Activated CD8-positive, alpha-beta T cell treated with anti-CD3 and anti-CD28 coated beads for 36 hours (primary cell): ENCODE data around the gene APOE. TPM values are rescaled to one million over a fixed set of nuclear protein-coding genes. Genes with fewer than 3 reads are reported as not detected.

ENCODE experiments used
- ATAC-seq: fragments of 200-7000 bp; cut with Tn5 transposase; one replicate; pipeline ENCODE4 v1.10.0; 2021; ENCODE audit warnings: mild to moderate bottlenecking, moderate library complexity
- CTCF ChIA-PET: fragments of 350-600 bp; sonication (Branson Sonifier 250); formaldehyde crosslinking; loops from one replicate; lab custom pipeline; 2021; ENCODE audit warnings: antibody characterized with exemption; lab: Charles Lee
- POLR2A ChIA-PET: fragments of 350-600 bp; sonication (Branson Sonifier 250); formaldehyde crosslinking; loops from one replicate; lab custom pipeline; 2021; ENCODE audit warnings: antibody characterized with exemption; lab: Charles Lee
- DNase-seq: peaks from one replicate; pipeline ENCODE4 v3.0.0-alpha.2; 2020
- H3K27ac Mint-ChIP-seq: one replicate; pipeline ENCODE4 v1.8.0; 2021; ENCODE audit warnings: mild to moderate bottlenecking, mixed read lengths
- H3K27me3 Mint-ChIP-seq: one replicate; pipeline ENCODE4 v1.8.0; 2021; ENCODE audit warnings: mixed read lengths
- H3K36me3 Mint-ChIP-seq: one replicate; pipeline ENCODE4 v1.8.0; 2021; ENCODE audit warnings: low read depth, mixed read lengths
- H3K4me1 Mint-ChIP-seq: one replicate; pipeline ENCODE4 v1.8.0; 2021; ENCODE audit warnings: low read depth, mixed read lengths
- H3K4me3 Mint-ChIP-seq: one replicate; pipeline ENCODE4 v1.8.0; 2021; ENCODE audit warnings: mild to moderate bottlenecking, moderate library complexity, mixed read lengths
- H3K9me3 Mint-ChIP-seq: one replicate; pipeline ENCODE4 v1.8.0; 2021; ENCODE audit warnings: mixed read lengths
- intact Hi-C: fragments of 100-400 bp; cut with micrococcal nuclease; formaldehyde crosslinking; loops from one replicate; pipeline ENCODE4 v1.10.0; 2022
- total RNA-seq, 2 experiments: library from RNA; stranded (reverse); gene quantifications; one replicate each; pipeline ENCODE4 v1.2.3, GENCODE V29; 2021
- TF ChIP-seq, protein P1 (sequence below): fragments of 200-600 bp; IDR thresholded peaks from one replicate; pipeline ENCODE4 v1.8.0; 2022; ENCODE audit warnings: antibody characterized with exemption, mild to moderate bottlenecking

Gene APOE
- total RNA-seq, 2 experiments from 2014 or later = 0.87 to 1.2 TPM

DNA sequence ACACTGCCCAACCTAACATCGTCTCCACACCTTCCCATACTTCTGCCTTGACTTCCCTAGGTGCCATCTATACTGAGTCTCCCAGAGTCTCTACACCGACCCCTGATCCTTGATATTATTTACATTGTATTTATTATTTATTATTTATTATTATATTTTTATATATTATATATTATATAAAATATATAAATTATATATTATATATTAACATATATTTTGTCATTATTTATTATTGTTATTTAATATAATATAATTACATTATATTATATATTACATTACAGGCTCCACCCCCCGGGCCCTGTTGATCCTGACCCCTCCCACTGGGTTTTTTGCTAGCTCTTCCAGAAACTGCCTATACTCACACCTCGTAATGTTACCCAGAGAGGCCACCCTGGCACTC lies 32.9 kb upstream of the APOE start:
- no peaks in the 10 kb centered on the region for H3K9me3 Mint-ChIP-seq
- no peak overlapping the region for H3K27ac Mint-ChIP-seq
- intact Hi-C loops = no loop called here
- no peak overlapping the region for H3K4me3 Mint-ChIP-seq
- ChIA-PET POLR2A (no interaction called here), CTCF (no interaction called here)
- TF ChIP-seq, protein P1, sequence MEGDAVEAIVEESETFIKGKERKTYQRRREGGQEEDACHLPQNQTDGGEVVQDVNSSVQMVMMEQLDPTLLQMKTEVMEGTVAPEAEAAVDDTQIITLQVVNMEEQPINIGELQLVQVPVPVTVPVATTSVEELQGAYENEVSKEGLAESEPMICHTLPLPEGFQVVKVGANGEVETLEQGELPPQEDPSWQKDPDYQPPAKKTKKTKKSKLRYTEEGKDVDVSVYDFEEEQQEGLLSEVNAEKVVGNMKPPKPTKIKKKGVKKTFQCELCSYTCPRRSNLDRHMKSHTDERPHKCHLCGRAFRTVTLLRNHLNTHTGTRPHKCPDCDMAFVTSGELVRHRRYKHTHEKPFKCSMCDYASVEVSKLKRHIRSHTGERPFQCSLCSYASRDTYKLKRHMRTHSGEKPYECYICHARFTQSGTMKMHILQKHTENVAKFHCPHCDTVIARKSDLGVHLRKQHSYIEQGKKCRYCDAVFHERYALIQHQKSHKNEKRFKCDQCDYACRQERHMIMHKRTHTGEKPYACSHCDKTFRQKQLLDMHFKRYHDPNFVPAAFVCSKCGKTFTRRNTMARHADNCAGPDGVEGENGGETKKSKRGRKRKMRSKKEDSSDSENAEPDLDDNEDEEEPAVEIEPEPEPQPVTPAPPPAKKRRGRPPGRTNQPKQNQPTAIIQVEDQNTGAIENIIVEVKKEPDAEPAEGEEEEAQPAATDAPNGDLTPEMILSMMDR = no peak
- H3K36me3 Mint-ChIP-seq = no peaks in the 10 kb centered on the region
- ATAC-seq (no peak), DNase-seq (no peak)
- H3K27me3 Mint-ChIP-seq = no peaks in the 10 kb centered on the region
- H3K4me1 Mint-ChIP-seq = peaks cover 10% of the 10 kb centered on the region

DNA sequence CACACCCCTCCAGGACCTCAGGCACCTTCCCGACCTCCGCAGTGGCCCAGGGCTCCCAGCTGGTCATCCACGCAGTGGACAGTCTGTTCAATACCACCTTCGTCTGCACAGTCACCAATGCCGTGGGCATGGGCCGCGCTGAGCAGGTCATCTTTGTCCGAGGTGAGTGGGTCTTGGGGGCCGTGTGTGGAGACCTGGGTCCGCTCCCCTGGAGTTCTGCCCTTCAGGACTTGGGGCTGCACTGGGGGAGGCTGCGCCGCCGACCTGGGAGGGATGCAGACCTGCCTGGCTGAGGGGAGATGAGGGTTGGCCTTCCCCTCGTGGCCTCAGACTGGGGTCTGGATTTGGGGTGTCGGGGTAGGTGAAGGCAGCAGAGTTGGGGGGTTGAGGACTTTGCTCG lies 31.3 kb upstream of the APOE start:
- intact Hi-C loops = no loop called here
- ChIA-PET CTCF (no interaction called here), POLR2A (no interaction called here)
- Mint-ChIP-seq H3K36me3 (no peaks in the 10 kb centered on the region), H3K27me3 (no peaks in the 10 kb centered on the region), H3K9me3 (no peaks in the 10 kb centered on the region), H3K27ac (no peak overlapping the region), H3K4me1 (peaks cover 10% of the 10 kb centered on the region), H3K4me3 (no peak overlapping the region)
- ATAC-seq (no peak), DNase-seq (no peak)
- TF ChIP-seq, protein P1 = no peak

DNA sequence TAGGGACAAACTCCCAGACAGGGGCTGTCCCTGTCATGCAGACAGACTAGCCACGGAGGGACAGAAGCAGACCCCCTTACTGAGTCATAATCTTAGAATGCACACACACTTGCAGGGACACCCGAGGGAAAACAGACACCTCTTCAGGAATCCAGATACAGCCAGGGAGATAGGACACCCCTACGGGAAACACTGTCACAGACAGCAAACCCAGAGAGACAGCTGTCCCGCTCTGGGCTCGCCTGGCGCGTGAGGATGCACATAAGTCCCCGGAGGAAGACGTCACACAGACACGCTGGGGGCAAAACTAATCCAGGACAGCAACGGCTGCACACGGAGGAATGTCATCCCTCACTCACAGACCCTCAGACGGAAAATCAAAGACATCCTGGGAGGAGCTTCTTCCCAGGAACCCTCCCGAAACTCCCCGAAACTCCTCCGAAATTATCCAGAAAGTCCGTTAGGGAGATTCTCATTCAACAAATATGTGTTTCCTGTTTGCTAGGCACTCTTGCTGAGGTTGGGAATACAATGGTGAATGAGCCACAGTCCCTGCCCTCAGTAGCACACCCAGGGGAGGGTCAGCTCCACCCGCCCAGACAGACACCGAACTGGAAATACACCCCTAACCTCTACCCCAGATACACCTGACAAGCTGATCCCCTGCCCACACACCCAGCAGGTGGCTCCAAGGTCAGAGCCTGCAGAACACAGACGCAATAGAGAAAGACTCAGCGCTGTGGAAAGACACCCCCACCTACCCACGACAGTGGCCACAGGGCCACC lies 29.7 kb upstream of the APOE start:
- TF ChIP-seq, protein P1 = no peak
- Mint-ChIP-seq H3K4me1 (peaks cover 10% of the 10 kb centered on the region), H3K9me3 (no peaks in the 10 kb centered on the region), H3K4me3 (no peak overlapping the region), H3K36me3 (no peaks in the 10 kb centered on the region), H3K27me3 (no peaks in the 10 kb centered on the region), H3K27ac (no peak overlapping the region)
- ATAC-seq = no peak
- POLR2A ChIA-PET = no interaction called here
- no peak for DNase-seq
- CTCF ChIA-PET = interaction anchor here (1.3 kb wide), 1 partner anchor 152 kb away, joined by 4 read pairs; no protein-coding TSS in a partner anchor
- intact Hi-C loops = no loop called here

DNA sequence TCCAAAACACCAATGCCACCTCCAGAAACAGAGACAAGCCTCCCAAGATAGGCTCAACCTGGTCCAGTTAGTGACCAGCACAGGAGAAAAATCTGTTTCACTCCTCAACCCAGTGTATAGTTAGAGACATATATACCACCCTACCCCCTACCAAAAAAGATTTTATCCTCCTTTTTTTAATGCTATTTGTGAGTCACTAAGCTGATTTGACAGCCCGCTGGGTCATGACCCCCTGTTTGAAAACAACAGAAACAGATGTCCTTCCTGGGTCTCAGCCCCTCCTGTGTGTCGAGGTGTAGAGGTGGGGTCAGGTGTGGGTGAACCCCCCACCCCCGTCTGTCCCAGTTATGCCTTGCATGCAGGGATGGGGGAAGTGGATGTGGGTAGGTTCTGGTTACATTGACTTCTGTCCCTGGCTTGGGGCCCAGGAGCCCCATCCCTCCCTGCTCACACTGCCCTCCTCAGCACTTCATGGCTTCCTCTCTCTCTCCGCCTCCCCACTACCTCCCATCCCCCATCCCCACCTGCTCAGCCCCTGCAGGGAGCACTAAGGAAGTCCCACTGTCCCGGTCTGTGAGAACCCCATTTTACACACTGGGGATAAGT lies 28.6 kb upstream of the APOE start:
- ATAC-seq = peak; percentile 74
- Mint-ChIP-seq H3K4me3 (no peak overlapping the region), H3K27ac (no peak overlapping the region), H3K27me3 (no peaks in the 10 kb centered on the region), H3K9me3 (no peaks in the 10 kb centered on the region), H3K4me1 (peaks cover 10% of the 10 kb centered on the region), H3K36me3 (no peaks in the 10 kb centered on the region)
- POLR2A ChIA-PET = interaction anchor here (1.2 kb wide), 1 partner anchor 78 kb away, joined by 3 read pairs; no protein-coding TSS in a partner anchor
- peak; percentile 35 for DNase-seq
- CTCF ChIA-PET = interaction anchor here (1.3 kb wide), 1 partner anchor 153 kb away, joined by 4 read pairs; no protein-coding TSS in a partner anchor
- intact Hi-C loops = no loop called here
- TF ChIP-seq, protein P1 = no peak
